Liver (tissue), 3 donors: ENCODE results near the gene GRK5.

Experiments
- SP1 ChIP-seq: IDR thresholded peaks from 2 replicates; pipeline ENCODE4 v1.6.1; 2018; ENCODE audit warnings: antibody characterized with exemption, mild to moderate bottlenecking
- TF ChIP-seq, protein P1 (sequence below): fragments of 150-350 bp; IDR thresholded peaks from 2 replicates; pipeline ENCODE4 v1.5.1; 2017; ENCODE audit warnings: improper control_type of control experiment, low read depth, low read length; ENCODE audit not compliant: missing input control
- donor health status: healthy.
- donor health status: healthy.

DNA sequence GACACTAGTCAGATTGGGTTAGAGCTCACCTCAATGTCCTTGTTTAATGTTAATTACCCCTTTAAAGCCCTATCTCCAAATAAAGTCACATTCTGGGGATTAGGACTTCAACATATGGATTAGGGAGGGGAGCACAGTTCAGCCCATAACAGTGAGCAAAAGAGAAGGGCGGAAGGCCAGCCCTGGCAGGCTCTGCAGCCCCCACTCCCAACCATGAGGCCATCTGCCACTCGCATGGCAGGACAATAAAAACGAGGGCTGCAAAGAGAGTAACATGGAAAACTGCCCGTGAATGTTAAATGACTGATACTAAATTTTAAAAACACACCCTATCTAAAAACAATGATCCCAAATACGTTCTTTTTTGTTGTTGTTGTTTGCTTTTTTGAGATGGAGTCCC is 296.4 kb downstream of the GRK5 start:
- no peak for TF ChIP-seq SP1
- TF ChIP-seq, protein P1, sequence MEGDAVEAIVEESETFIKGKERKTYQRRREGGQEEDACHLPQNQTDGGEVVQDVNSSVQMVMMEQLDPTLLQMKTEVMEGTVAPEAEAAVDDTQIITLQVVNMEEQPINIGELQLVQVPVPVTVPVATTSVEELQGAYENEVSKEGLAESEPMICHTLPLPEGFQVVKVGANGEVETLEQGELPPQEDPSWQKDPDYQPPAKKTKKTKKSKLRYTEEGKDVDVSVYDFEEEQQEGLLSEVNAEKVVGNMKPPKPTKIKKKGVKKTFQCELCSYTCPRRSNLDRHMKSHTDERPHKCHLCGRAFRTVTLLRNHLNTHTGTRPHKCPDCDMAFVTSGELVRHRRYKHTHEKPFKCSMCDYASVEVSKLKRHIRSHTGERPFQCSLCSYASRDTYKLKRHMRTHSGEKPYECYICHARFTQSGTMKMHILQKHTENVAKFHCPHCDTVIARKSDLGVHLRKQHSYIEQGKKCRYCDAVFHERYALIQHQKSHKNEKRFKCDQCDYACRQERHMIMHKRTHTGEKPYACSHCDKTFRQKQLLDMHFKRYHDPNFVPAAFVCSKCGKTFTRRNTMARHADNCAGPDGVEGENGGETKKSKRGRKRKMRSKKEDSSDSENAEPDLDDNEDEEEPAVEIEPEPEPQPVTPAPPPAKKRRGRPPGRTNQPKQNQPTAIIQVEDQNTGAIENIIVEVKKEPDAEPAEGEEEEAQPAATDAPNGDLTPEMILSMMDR, result no peak
